Glutamatergic neuron (in vitro differentiated cells): ENCODE data around the gene ULBP3. TPM values are rescaled to one million over a fixed set of nuclear protein-coding genes. Genes with fewer than 3 reads are reported as not detected.

Source experiments
- DNase-seq: peaks from one replicate; pipeline ENCODE4 v3.0.0; 2022
- H3K27ac Mint-ChIP-seq: one replicate; pipeline ENCODE4 v1.8.0; 2020; ENCODE audit warnings: mild to moderate bottlenecking, mixed read lengths, inconsistent platforms; ENCODE audit not compliant: unreplicated experiment
- H3K27me3 Mint-ChIP-seq: one replicate; pipeline ENCODE4 v1.8.0; 2020; ENCODE audit warnings: mild to moderate bottlenecking, moderate library complexity, mixed read lengths, inconsistent platforms; ENCODE audit not compliant: unreplicated experiment
- H3K36me3 Mint-ChIP-seq: one replicate; pipeline ENCODE4 v1.8.0; 2020; ENCODE audit warnings: mild to moderate bottlenecking, mixed read lengths, inconsistent platforms; ENCODE audit not compliant: unreplicated experiment
- H3K4me1 Mint-ChIP-seq: one replicate; pipeline ENCODE4 v1.8.0; 2020; ENCODE audit warnings: mild to moderate bottlenecking, low read depth, mixed read lengths, inconsistent platforms; ENCODE audit not compliant: unreplicated experiment
- H3K4me3 Mint-ChIP-seq: one replicate; pipeline ENCODE4 v1.8.0; 2020; ENCODE audit warnings: mild to moderate bottlenecking, mixed read lengths, inconsistent platforms; ENCODE audit not compliant: unreplicated experiment
- H3K9me3 Mint-ChIP-seq: one replicate; pipeline ENCODE4 v1.8.0; 2020; ENCODE audit warnings: mild to moderate bottlenecking, moderate library complexity, mixed read lengths, inconsistent platforms; ENCODE audit not compliant: unreplicated experiment
- CTCF ChIP-seq: fragments of 200-600 bp; sonication (generic); IDR thresholded peaks from one replicate; pipeline ENCODE4 v1.5.0; 2021; ENCODE audit not compliant: partially characterized antibody, unreplicated experiment
- total RNA-seq: library from RNA; stranded (reverse); fragmentation: NEBNext Ultra II Directional; extraction: Animal tissue kit (Norgen Biotek cat#: 25700); gene quantifications from one replicate; pipeline ENCODE4 v1.2.1, GENCODE V29; 2021; ENCODE audit not compliant: unreplicated experiment

The ULBP3 gene
- total RNA-seq, 1 donor from 2014 or later: 7.5 TPM

GRCh38 chr6:150038202-150039062 is 30.5 kb downstream of the ULBP3 start:
- no peak for TF ChIP-seq CTCF
- Mint-ChIP-seq H3K27me3 (peaks cover 24% of the 10 kb centered on the region), H3K27ac (no peak overlapping the region), H3K36me3 (no peaks in the 10 kb centered on the region), H3K9me3 (peaks cover 9% of the 10 kb centered on the region), H3K4me3 (peak overlapping the region; percentile 51), H3K4me1 (peaks cover 6% of the 10 kb centered on the region)
- DNase-seq: no peak

GRCh38 chr6:150037526-150038201 is 31.3 kb downstream of the ULBP3 start:
- Mint-ChIP-seq H3K9me3 (peaks cover 9% of the 10 kb centered on the region), H3K27ac (no peak overlapping the region), H3K4me1 (peaks cover 6% of the 10 kb centered on the region), H3K4me3 (peak overlapping the region; percentile 69), H3K36me3 (no peaks in the 10 kb centered on the region), H3K27me3 (peaks cover 24% of the 10 kb centered on the region)
- DNase-seq: peak; percentile 30
- TF ChIP-seq CTCF: no peak

- no peak overlapping the region for H3K27ac Mint-ChIP-seq
- no peak overlapping the region for H3K4me3 Mint-ChIP-seq
- peaks cover 6% of the 10 kb centered on the region for H3K4me1 Mint-ChIP-seq
- no peaks in the 10 kb centered on the region for H3K36me3 Mint-ChIP-seq
- H3K9me3 Mint-ChIP-seq: peaks cover 6% of the 10 kb centered on the region
- H3K27me3 Mint-ChIP-seq: peaks cover 27% of the 10 kb centered on the region
- DNase-seq: no peak
- no peak for TF ChIP-seq CTCF
These were observed 32.8 kb downstream of the ULBP3 start for GRCh38 chr6:150036081-150036480.

- Mint-ChIP-seq H3K27me3 (peaks cover 23% of the 10 kb centered on the region), H3K27ac (no peak overlapping the region)
- DNase-seq: no peak
These were observed 35.6 kb downstream of the ULBP3 start for GRCh38 chr6:150033207-150033771.

More at GRCh38 chr6:150033207-150033771, 35.6 kb downstream of the ULBP3 start:
- H3K9me3 Mint-ChIP-seq: peaks cover 5% of the 10 kb centered on the region
- H3K4me1 Mint-ChIP-seq: peaks cover 3% of the 10 kb centered on the region
- H3K4me3 Mint-ChIP-seq: no peak overlapping the region
- TF ChIP-seq CTCF: no peak
- H3K36me3 Mint-ChIP-seq: no peaks in the 10 kb centered on the region
